GM23248 (cell line): ENCODE measurements around the gene RPN1.

Experiments
- EZH2 ChIP-seq: fragments of 200-600 bp; sonication (generic); IDR thresholded peaks from 2 replicates; pipeline ENCODE4 v1.6.1; 2018; ENCODE audit warnings: antibody characterized with exemption, mild to moderate bottlenecking; ENCODE audit not compliant: insufficient read depth, poor library complexity, severe bottlenecking
- EZH2phosphoT487 ChIP-seq: fragments of 200-600 bp; sonication (generic); IDR thresholded peaks from 2 replicates; pipeline ENCODE4 v1.6.1; 2018; ENCODE audit warnings: antibody characterized with exemption, moderate library complexity, mild to moderate bottlenecking, low read depth; ENCODE audit not compliant: insufficient read depth

- no peak for TF ChIP-seq EZH2phosphoT487
- TF ChIP-seq EZH2 = no peak
These were observed 78.6 kb downstream of the RPN1 start for GRCh38 chr3:128572013-128572412.
